Endometrial microvascular endothelial cells (primary cell): ENCODE results near the gene SOX18. TPM values are rescaled to one million over a fixed set of nuclear protein-coding genes. Genes with fewer than 3 reads are reported as not detected.

Experiments used
- in situ Hi-C: cut with HindIII; loops from 2 replicates; pipeline ENCODE4 v1.10.0; 2017; ENCODE audit warnings: low sequenced_read_pairs, low pct_unique_long_range_greater_than_20kb; ENCODE audit errors: inconsistent ontology term
- total RNA-seq: library from RNA; depleted of rRNA; stranded (reverse); fragments of >200 nt; gene quantifications from one replicate; pipeline ENCODE4 v1.2.3, GENCODE V29; 2015; ENCODE audit errors: inconsistent ontology term

SOX18 gene
- total RNA-seq, 1 donor from 2014 or later = 0.37 TPM

GRCh38 chr20:64043768-64044167 lies 5.7 kb downstream of the SOX18 start:
- in situ Hi-C loops = no loop called here

- in situ Hi-C loops = no loop called here
Measured at GRCh38 chr20:64042054-64042781, 7.2 kb downstream of the SOX18 start.

GRCh38 chr20:64041781-64042053 lies 7.7 kb downstream of the SOX18 start:
- in situ Hi-C loops = no loop called here

GRCh38 chr20:64041040-64041780 lies 8.2 kb downstream of the SOX18 start:
- in situ Hi-C loops = no loop called here

GRCh38 chr20:64040231-64041039 lies 9.0 kb downstream of the SOX18 start:
- in situ Hi-C loops = no loop called here

- in situ Hi-C loops = no loop called here
Measured at GRCh38 chr20:64039293-64040160, 9.9 kb downstream of the SOX18 start.

GRCh38 chr20:64038565-64039292 lies 10.7 kb downstream of the SOX18 start:
- in situ Hi-C loops = no loop called here

GRCh38 chr20:64038224-64038564 lies 11.2 kb downstream of the SOX18 start:
- in situ Hi-C loops = no loop called here

- in situ Hi-C loops = no loop called here
Measured at GRCh38 chr20:64037498-64038213, 11.8 kb downstream of the SOX18 start.

- in situ Hi-C loops = no loop called here
Measured at GRCh38 chr20:64037199-64037497, 12.3 kb downstream of the SOX18 start.

GRCh38 chr20:64036346-64037198 lies 12.9 kb downstream of the SOX18 start:
- in situ Hi-C loops = no loop called here

- in situ Hi-C loops = no loop called here
Measured at GRCh38 chr20:64035933-64036345, 13.5 kb downstream of the SOX18 start, which contains the start of gene C20orf204. C20orf204 (plus strand) TSS chr20:64036182; CDS start chr20:64036324, 142 bp downstream.

- in situ Hi-C loops = no loop called here
Measured at GRCh38 chr20:64035066-64035932, 14.1 kb downstream of the SOX18 start.

- in situ Hi-C loops = no loop called here
Measured at GRCh38 chr20:64033981-64034493, 15.4 kb downstream of the SOX18 start.

GRCh38 chr20:64032706-64033624 lies 16.5 kb downstream of the SOX18 start:
- in situ Hi-C loops = no loop called here
